Fibroblast of skin of left quadriceps (primary cell): ENCODE results near the gene ZCCHC2.

Source experiments
- DNase-seq, 2 experiments: peaks; one replicate each; pipeline ENCODE4 v3.0.0-alpha.2; 2013; ENCODE audit warnings: low read depth in 2 of 2

Gene ZCCHC2

GRCh38 chr18:62609764-62610163 lies 86.9 kb downstream of the ZCCHC2 start:
- DNase-seq: no peak

GRCh38 chr18:62610351-62610700 lies 87.5 kb downstream of the ZCCHC2 start:
- no peak for DNase-seq

GRCh38 chr18:62610701-62611411 lies 88.0 kb downstream of the ZCCHC2 start:
- no peak for DNase-seq

DNA sequence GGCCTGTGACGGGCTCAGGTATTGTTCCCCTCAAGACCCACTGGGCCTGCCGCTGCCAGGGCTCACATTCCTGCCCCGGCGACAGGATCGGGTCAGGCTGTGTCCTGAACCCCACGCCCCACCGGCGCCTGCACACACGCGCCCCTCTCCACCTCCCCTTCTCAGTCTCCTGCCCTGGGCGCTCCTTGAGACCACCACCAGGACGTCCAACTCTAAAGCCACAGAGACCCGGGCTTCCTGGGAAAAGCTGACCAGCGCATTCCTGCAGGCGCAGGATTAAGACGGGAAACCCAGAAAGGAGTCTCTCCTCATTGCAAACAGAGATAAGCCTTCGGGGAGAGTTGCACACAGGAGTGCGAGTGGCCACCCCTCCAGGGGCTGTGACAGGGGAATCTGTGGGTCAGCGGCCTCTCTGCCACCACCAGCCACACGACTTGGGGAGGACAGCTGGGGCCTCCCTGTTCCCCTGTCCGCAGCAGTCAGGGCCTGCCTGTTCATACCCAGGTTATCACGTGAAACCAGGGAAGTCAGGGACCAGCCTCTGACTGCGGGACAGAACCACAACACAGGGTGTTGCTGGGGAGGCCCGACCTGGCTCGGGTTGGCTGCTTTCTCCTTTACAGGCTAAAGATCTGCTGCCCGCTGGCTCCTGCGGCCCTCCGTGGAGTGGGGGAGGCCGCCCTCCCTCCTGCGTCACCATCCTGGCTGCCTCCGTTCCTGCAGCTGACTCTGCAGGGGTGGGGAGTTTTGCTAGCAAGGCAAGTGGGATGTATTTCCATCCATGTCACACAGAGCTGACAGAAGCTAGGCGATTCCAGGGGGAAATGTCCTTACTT lies 88.8 kb downstream of the ZCCHC2 start:
- DNase-seq: no peak

DNA sequence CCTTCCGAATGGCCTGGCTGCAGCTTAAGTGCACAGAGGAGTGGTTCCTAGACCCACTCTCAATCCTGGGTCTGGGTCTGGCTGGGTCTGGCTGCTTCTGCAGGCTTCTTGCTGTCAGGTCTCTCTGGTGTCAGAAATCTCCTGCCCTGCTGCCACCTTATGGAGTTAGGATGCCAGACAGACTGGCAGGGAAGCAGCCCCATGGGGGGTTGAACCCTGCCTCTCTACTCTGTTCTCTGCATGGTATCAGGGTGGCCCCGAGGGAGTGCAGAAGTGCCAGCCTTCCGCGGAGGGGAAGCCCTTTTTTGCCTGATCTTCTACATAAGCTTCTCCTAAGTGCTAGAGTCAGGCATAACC lies 89.4 kb downstream of the ZCCHC2 start:
- DNase-seq: no peak

- DNase-seq: no peak
Measured at GRCh38 chr18:62612776-62613175, 90.0 kb downstream of the ZCCHC2 start.

DNA sequence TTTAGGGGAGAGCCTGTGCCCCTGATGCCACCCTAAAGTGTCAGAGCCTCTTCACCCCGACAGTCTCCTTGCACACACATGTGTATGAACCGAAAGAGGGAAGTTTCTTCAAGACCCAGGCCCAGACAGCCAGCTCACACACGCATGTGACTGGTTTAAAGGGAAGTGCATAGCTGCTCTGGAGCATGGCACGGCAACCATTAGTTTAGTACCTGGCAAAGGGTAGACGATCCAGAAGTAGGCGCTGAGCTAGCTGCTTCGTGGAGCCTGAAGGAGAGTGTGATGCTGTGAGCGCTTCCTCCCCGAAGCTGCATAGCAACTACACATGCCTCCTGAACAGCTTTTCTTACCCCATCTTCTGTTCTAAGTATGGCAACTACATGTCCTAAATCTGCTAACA lies 91.7 kb downstream of the ZCCHC2 start:
- no peak for DNase-seq

GRCh38 chr18:62616331-62616805 lies 93.5 kb downstream of the ZCCHC2 start:
- peak; percentile 46 for DNase-seq

GRCh38 chr18:62617793-62618591 lies 95.2 kb downstream of the ZCCHC2 start:
- no peak for DNase-seq

DNA sequence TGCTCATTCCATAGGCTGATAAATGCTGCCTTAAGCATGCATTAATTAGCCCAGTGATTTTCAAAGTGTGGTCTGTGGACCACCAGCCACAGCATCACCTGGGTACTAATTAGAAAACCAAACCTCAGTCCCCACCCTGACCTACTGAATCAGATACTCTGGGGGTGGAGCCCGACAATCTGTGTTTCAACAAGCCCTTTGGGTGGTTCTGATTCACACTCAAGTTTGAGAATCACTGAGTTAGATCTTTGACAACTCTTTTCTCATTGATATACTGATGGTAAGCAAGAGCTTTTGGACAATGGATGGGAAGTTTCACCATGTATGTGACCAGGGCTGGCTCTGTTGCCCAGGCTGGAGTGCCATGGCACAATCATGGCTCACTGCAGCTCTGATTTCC lies 95.9 kb downstream of the ZCCHC2 start:
- DNase-seq: no peak

GRCh38 chr18:62621546-62621945 lies 98.7 kb downstream of the ZCCHC2 start:
- DNase-seq: no peak

DNA sequence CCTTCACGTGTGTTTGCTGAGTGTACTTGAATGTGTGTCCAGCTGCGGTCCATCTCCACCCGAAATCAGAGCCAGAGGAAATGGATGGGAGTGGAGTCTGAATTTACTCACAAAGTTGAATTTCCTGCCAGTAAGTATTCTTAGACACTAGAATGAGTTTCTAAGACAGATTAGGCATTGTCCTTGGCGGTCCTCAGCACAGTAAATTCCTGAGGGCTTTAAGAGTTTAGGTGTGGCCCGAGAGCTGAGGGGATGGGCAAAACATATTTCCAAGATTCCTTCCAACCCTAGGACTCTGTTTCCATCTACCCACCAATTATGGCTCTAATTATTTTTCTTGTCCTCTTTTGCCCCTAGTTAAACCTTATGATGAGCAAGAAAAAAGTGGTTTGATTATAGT lies 102.2 kb downstream of the ZCCHC2 start:
- no peak for DNase-seq
